GM13976 (cell line): ENCODE data around the gene FRYL.
A peak's percentile ranks its signal among the peaks of the same experiment; 100 is the strongest.

Experiments
- DNase-seq: peaks from one replicate; pipeline ENCODE4 v3.0.0; 2012; ENCODE audit warnings: low spot score
- CTCF ChIP-seq: IDR thresholded peaks from 2 replicates; pipeline ENCODE4 v1.5.1; 2012; ENCODE audit warnings: borderline replicate concordance, mild to moderate bottlenecking; ENCODE audit not compliant: insufficient read depth; ENCODE audit errors: extremely low read depth, missing control alignments, control extremely low read depth
- in situ Hi-C: fragments of 300-500 bp; cut with MboI; formaldehyde crosslinking; loops from one replicate; pipeline ENCODE4 v1.12.0; 2022; ENCODE audit warnings: low sequenced_read_pairs, mixed read lengths, inconsistent platforms; ENCODE audit not compliant: unreplicated experiment

Gene FRYL

GRCh38 chr4:48786549-48786948, 6.5 kb upstream of the FRYL start:
- in situ Hi-C loops: no loop called here
- TF ChIP-seq CTCF: no peak
- DNase-seq: no peak

- no peak for DNase-seq
- no peak for TF ChIP-seq CTCF
- in situ Hi-C loops: no loop called here
These were observed 5.2 kb upstream of the FRYL start for GRCh38 chr4:48785302-48785701.

GRCh38 chr4:48781968-48782367, 1.9 kb upstream of the FRYL start:
- TF ChIP-seq CTCF: no peak
- no peak for DNase-seq
- in situ Hi-C loops: no loop called here

GRCh38 chr4:48780865-48781214, 761 bp upstream of the FRYL start:
- TF ChIP-seq CTCF: no peak
- DNase-seq: no peak
- in situ Hi-C loops: no loop called here

GRCh38 chr4:48779095-48779997, 733 bp downstream of the FRYL start:
- in situ Hi-C loops: no loop called here
- DNase-seq: peak; percentile 77
- TF ChIP-seq CTCF: peak; percentile 66

GRCh38 chr4:48778431-48779094, 1.5 kb downstream of the FRYL start:
- DNase-seq: no peak
- no peak for TF ChIP-seq CTCF
- in situ Hi-C loops: no loop called here

- no peak for TF ChIP-seq CTCF
- DNase-seq: no peak
- in situ Hi-C loops: no loop called here
These were observed 2.3 kb downstream of the FRYL start for GRCh38 chr4:48777739-48778138.
